ENCODE results near the gene LIMK2. TPM values are rescaled to one million over a fixed set of nuclear protein-coding genes. Genes with fewer than 3 reads are reported as not detected.
"Not testable (repeated sequence)": the region's sequence is repeated elsewhere in the genome, so short reads cannot be mapped to it uniquely, and the experiment has no call there.

LIMK2 gene
- total and polyA plus RNA-seq, 2 donors, result 16.3 to 31.5 TPM

- Histone ChIP-seq H3K27ac (ENCODE audit: low read depth) (peak overlapping the region; percentile 98), H3K4me1 (ENCODE audit: insufficient read depth) (no peaks in the 10 kb centered on the region), H3K36me3 (ENCODE audit: insufficient read depth) (peaks cover 4% of the 10 kb centered on the region), H3K4me3 (ENCODE audit: low read depth, low read length) (peak overlapping the region; percentile 68)
- DNase-seq (ENCODE audit: extremely low spot score), result peak; percentile 72
- under 1% methylated on average over 95 of the region's 95 CpGs for WGBS
Observed at GRCh38 chr22:31290494-31291471, 78.7 kb downstream of the LIMK2 start.

GRCh38 chr22:31291481-31292235, 79.6 kb downstream of the LIMK2 start:
- H3K4me1 ChIP-seq (ENCODE audit: insufficient read depth), result no peaks in the 10 kb centered on the region
- peak overlapping the region; percentile 98 for H3K27ac ChIP-seq (ENCODE audit: low read depth)
- WGBS, result 2% methylated on average over 20 of the region's 20 CpGs
- peak overlapping the region; percentile 68 for H3K4me3 ChIP-seq (ENCODE audit: low read depth, low read length)
- H3K36me3 ChIP-seq (ENCODE audit: insufficient read depth), result peaks cover under 1% of the 10 kb centered on the region
- no peak for DNase-seq (ENCODE audit: extremely low spot score)

GRCh38 chr22:31292236-31292989, 80.3 kb downstream of the LIMK2 start, which contains the start of gene PIK3IP1:
Gene PIK3IP1 (minus strand): TSS chr22:31292488. CDS start chr22:31292344, 144 bp downstream.
- no peaks in the 10 kb centered on the region for H3K4me1 ChIP-seq (ENCODE audit: insufficient read depth)
- DNase-seq (ENCODE audit: extremely low spot score), result peak; percentile 71
- H3K27ac ChIP-seq (ENCODE audit: low read depth), result peak within 1 kb of the TSS; percentile 98
- no peaks in the 10 kb centered on the region for H3K36me3 ChIP-seq (ENCODE audit: insufficient read depth)
- WGBS, result 25% methylated on average over 19 of the region's 19 CpGs
- H3K4me3 ChIP-seq (ENCODE audit: low read depth, low read length), result peak within 1 kb of the TSS; percentile 68

GRCh38 chr22:31295360-31295759, 83.3 kb downstream of the LIMK2 start:
- WGBS, result 87% methylated on average over 3 of the region's 3 CpGs
- H3K36me3 ChIP-seq (ENCODE audit: insufficient read depth), result no peaks in the 10 kb centered on the region
- no peak for DNase-seq (ENCODE audit: extremely low spot score)
- H3K27ac ChIP-seq (ENCODE audit: low read depth), result no peak overlapping the region
- H3K4me3 ChIP-seq (ENCODE audit: low read depth, low read length), result no peak overlapping the region
- no peaks in the 10 kb centered on the region for H3K4me1 ChIP-seq (ENCODE audit: insufficient read depth)

GRCh38 chr22:31295831-31296657, 83.9 kb downstream of the LIMK2 start:
- DNase-seq (ENCODE audit: extremely low spot score), result no peak
- no peaks in the 10 kb centered on the region for H3K4me1 ChIP-seq (ENCODE audit: insufficient read depth)
- H3K4me3 ChIP-seq (ENCODE audit: low read depth, low read length), result no peak overlapping the region
- H3K27ac ChIP-seq (ENCODE audit: low read depth), result peak overlapping the region; percentile 70
- no peaks in the 10 kb centered on the region for H3K36me3 ChIP-seq (ENCODE audit: insufficient read depth)
- WGBS, result 49% methylated on average over 5 of the region's 5 CpGs

GRCh38 chr22:31300896-31301295, 88.8 kb downstream of the LIMK2 start:
- 63% methylated on average over 3 of the region's 3 CpGs for WGBS
- no peak overlapping the region for H3K27ac ChIP-seq (ENCODE audit: low read depth)
- no peaks in the 10 kb centered on the region for H3K4me1 ChIP-seq (ENCODE audit: insufficient read depth)
- no peak overlapping the region for H3K4me3 ChIP-seq (ENCODE audit: low read depth, low read length)
- H3K36me3 ChIP-seq (ENCODE audit: insufficient read depth), result no peaks in the 10 kb centered on the region
- DNase-seq (ENCODE audit: extremely low spot score), result no peak

- no peak overlapping the region for H3K4me3 ChIP-seq (ENCODE audit: low read depth, low read length)
- H3K4me1 ChIP-seq (ENCODE audit: insufficient read depth), result no peaks in the 10 kb centered on the region
- H3K36me3 ChIP-seq (ENCODE audit: insufficient read depth), result no peaks in the 10 kb centered on the region
Observed at GRCh38 chr22:31302006-31302405, 89.9 kb downstream of the LIMK2 start.

GRCh38 chr22:31302537-31302936, 90.4 kb downstream of the LIMK2 start:
- no peak for DNase-seq (ENCODE audit: extremely low spot score)
- Histone ChIP-seq H3K4me1 (ENCODE audit: insufficient read depth) (no peaks in the 10 kb centered on the region), H3K36me3 (ENCODE audit: insufficient read depth) (no peaks in the 10 kb centered on the region), H3K27ac (ENCODE audit: low read depth) (no peak overlapping the region), H3K4me3 (ENCODE audit: low read depth, low read length) (no peak overlapping the region)
- WGBS, result 64% methylated on average over 3 of the region's 3 CpGs

More at GRCh38 chr22:31302006-31302405, 89.9 kb downstream of the LIMK2 start:
- no peak for DNase-seq (ENCODE audit: extremely low spot score)
- no peak overlapping the region for H3K27ac ChIP-seq (ENCODE audit: low read depth)

- 86% methylated on average over 3 of the region's 3 CpGs for WGBS
- Histone ChIP-seq H3K36me3 (ENCODE audit: insufficient read depth) (no peaks in the 10 kb centered on the region), H3K27ac (ENCODE audit: low read depth) (no peak overlapping the region), H3K4me1 (ENCODE audit: insufficient read depth) (no peaks in the 10 kb centered on the region), H3K4me3 (ENCODE audit: low read depth, low read length) (no peak overlapping the region)
- DNase-seq (ENCODE audit: extremely low spot score), result no peak
Observed at GRCh38 chr22:31305194-31305593, 93.1 kb downstream of the LIMK2 start.

GRCh38 chr22:31308181-31308580, 96.1 kb downstream of the LIMK2 start:
- no peak overlapping the region for H3K27ac ChIP-seq (ENCODE audit: low read depth)
- no peaks in the 10 kb centered on the region for H3K36me3 ChIP-seq (ENCODE audit: insufficient read depth)
- no peak overlapping the region for H3K4me3 ChIP-seq (ENCODE audit: low read depth, low read length)
- DNase-seq (ENCODE audit: extremely low spot score), result no peak
- H3K4me1 ChIP-seq (ENCODE audit: insufficient read depth), result no peaks in the 10 kb centered on the region

GRCh38 chr22:31313366-31314147, 101.5 kb downstream of the LIMK2 start:
- 37% methylated on average over 6 of the region's 6 CpGs for WGBS
- H3K27ac ChIP-seq (ENCODE audit: low read depth), result peak overlapping the region; percentile 28
- no peak overlapping the region for H3K4me3 ChIP-seq (ENCODE audit: low read depth, low read length)
- DNase-seq (ENCODE audit: extremely low spot score), result peak; percentile 80
- H3K36me3 ChIP-seq (ENCODE audit: insufficient read depth), result no peaks in the 10 kb centered on the region
- H3K4me1 ChIP-seq (ENCODE audit: insufficient read depth), result no peaks in the 10 kb centered on the region

GRCh38 chr22:31314220-31314619, 102.1 kb downstream of the LIMK2 start:
- 94% methylated on average over 1 of the region's 1 CpG for WGBS
- not testable (repeated sequence) for H3K4me1 ChIP-seq (ENCODE audit: insufficient read depth); H3K27ac ChIP-seq (ENCODE audit: low read depth); DNase-seq (ENCODE audit: extremely low spot score); H3K36me3 ChIP-seq (ENCODE audit: insufficient read depth); H3K4me3 ChIP-seq (ENCODE audit: low read depth, low read length)

Measured in urinary bladder (tissue), 4 donors.